IMR-90 (cell line): Measurements from ENCODE around the gene RGS3. TPM values are rescaled to one million over a fixed set of nuclear protein-coding genes. Genes with fewer than 3 reads are reported as not detected.
A peak's percentile ranks its signal among the peaks of the same experiment; 100 is the strongest.

Experiments
- ATAC-seq: fragments of 200-7000 bp; cut with Tn5 transposase; 2 replicates; pipeline ENCODE4 v1.9.1; 2020; ENCODE audit warnings: low read depth, mild to moderate bottlenecking, moderate library complexity
- BruUV-seq: library from RNA; stranded (reverse); fragments of 400-500 nt; replicated peaks from 2 replicates; lab custom pipeline; 2021; lab: Mats Ljungman, UMichigan
- CTCF ChIA-PET: fragments of 300-600 bp; formaldehyde crosslinking; extraction: SDS; loops from one replicate; lab custom pipeline; 2021; ENCODE audit warnings: antibody characterized with exemption; lab: Yijun Ruan, JAX
- POLR2A ChIA-PET: fragments of 300-600 bp; sonication (Branson Sonifier 250); formaldehyde crosslinking; loops from one replicate; lab custom pipeline; 2022; ENCODE audit warnings: antibody characterized with exemption; ENCODE audit not compliant: unreplicated experiment; lab: Charles Lee
- DNase-seq: peaks from one replicate; pipeline ENCODE4 v3.0.0; 2013
- H2AFZ ChIP-seq: replicated peaks from 2 replicates; pipeline ENCODE3; 2013; ENCODE audit warnings: low read length, mild to moderate bottlenecking; ENCODE audit not compliant: poor library complexity
- H2AK5ac ChIP-seq: 2 replicates; pipeline ENCODE4 v1.6.1; 2013; ENCODE audit warnings: low read depth, low read length, inconsistent platforms
- H2AK9ac ChIP-seq: replicated peaks from 2 replicates; pipeline ENCODE3; 2013; ENCODE audit warnings: mild to moderate bottlenecking, low read depth, low read length, moderate library complexity; ENCODE audit not compliant: poor library complexity
- H2BK120ac ChIP-seq: 2 replicates; pipeline ENCODE4 v1.6.1; 2013; ENCODE audit warnings: low read depth, low read length, inconsistent platforms
- H2BK15ac ChIP-seq: 3 replicates; pipeline ENCODE4 v1.6.1; 2013; ENCODE audit warnings: low read depth, low read length, inconsistent platforms
- H2BK20ac ChIP-seq: 2 replicates; pipeline ENCODE4 v1.6.1; 2013; ENCODE audit warnings: low read depth, mild to moderate bottlenecking, inconsistent platforms, low read length, moderate library complexity
- H2BK5ac ChIP-seq: 2 replicates; pipeline ENCODE4 v1.6.1; 2013; ENCODE audit warnings: mild to moderate bottlenecking, low read depth, low read length, inconsistent platforms; ENCODE audit not compliant: poor library complexity, severe bottlenecking
- H3K14ac ChIP-seq: replicated peaks from 2 replicates; pipeline ENCODE4 v1.6.1; 2013; ENCODE audit warnings: low read depth, low read length, inconsistent platforms
- H3K18ac ChIP-seq: 2 replicates; pipeline ENCODE4 v1.6.1; 2013; ENCODE audit warnings: low read depth, low read length, control low read depth
- H3K23ac ChIP-seq: 2 replicates; pipeline ENCODE4 v1.6.1; 2013; ENCODE audit warnings: low read depth, low read length, inconsistent platforms
- H3K27ac ChIP-seq: 2 replicates; pipeline ENCODE4 v1.5.1; 2013; ENCODE audit warnings: mild to moderate bottlenecking, control low read depth, low read length; ENCODE audit not compliant: insufficient read depth
- H3K27me3 ChIP-seq: 2 replicates; pipeline ENCODE4 v1.6.1; 2013; ENCODE audit warnings: low read length; ENCODE audit not compliant: control insufficient read depth, insufficient read depth
- H3K36me3 ChIP-seq: 2 replicates; pipeline ENCODE4 v1.6.1; 2013; ENCODE audit warnings: low read length, mixed read lengths; ENCODE audit not compliant: control insufficient read depth, insufficient read depth
- H3K4ac ChIP-seq: 2 replicates; pipeline ENCODE4 v1.6.1; 2013; ENCODE audit warnings: low read depth, low read length, inconsistent platforms
- H3K4me1 ChIP-seq: 2 replicates; pipeline ENCODE4 v1.6.1; 2013; ENCODE audit warnings: low read length, mixed read lengths; ENCODE audit not compliant: control insufficient read depth, insufficient read depth
- H3K4me2 ChIP-seq: 2 replicates; pipeline ENCODE4 v1.6.1; 2013; ENCODE audit warnings: low read depth, mild to moderate bottlenecking, control low read depth, low read length, moderate library complexity
- H3K4me3 ChIP-seq: 2 replicates; pipeline ENCODE4 v1.5.1; 2013; ENCODE audit warnings: low read depth, mild to moderate bottlenecking, control low read depth, low read length, moderate library complexity; ENCODE audit not compliant: insufficient read depth
- H3K56ac ChIP-seq: 2 replicates; pipeline ENCODE4 v1.6.1; 2013; ENCODE audit warnings: low read length, inconsistent platforms; ENCODE audit not compliant: insufficient read depth; ENCODE audit errors: extremely low read depth
- H3K79me1 ChIP-seq, 2 experiments: 2 replicates each; pipeline ENCODE4 v1.6.1; 2013; ENCODE audit warnings: low read length in 2 of 2, inconsistent platforms in 1 of 2, low read depth in 1 of 2
- H3K9ac ChIP-seq: 2 replicates; pipeline ENCODE4 v1.6.1; 2013; ENCODE audit warnings: low read depth, low read length, control low read depth
- H3K9me1 ChIP-seq: 2 replicates; pipeline ENCODE4 v1.6.1; 2013; ENCODE audit warnings: low read length, inconsistent platforms; ENCODE audit not compliant: insufficient read depth
- H3K9me3 ChIP-seq: 2 replicates; pipeline ENCODE4 v1.6.1; 2013; ENCODE audit warnings: low read length; ENCODE audit not compliant: control insufficient read depth, insufficient read depth
- H4K20me1 ChIP-seq: 2 replicates; pipeline ENCODE4 v1.6.1; 2013; ENCODE audit warnings: low read length, inconsistent platforms; ENCODE audit not compliant: insufficient read depth
- H4K5ac ChIP-seq: 2 replicates; pipeline ENCODE4 v1.6.1; 2013; ENCODE audit warnings: mild to moderate bottlenecking, low read depth, low read length, control low read depth
- H4K8ac ChIP-seq, 2 experiments: 2 replicates each; pipeline ENCODE4 v1.6.1; 2013; ENCODE audit warnings: low read depth in 2 of 2, low read length in 2 of 2, control low read depth in 1 of 2, inconsistent platforms in 1 of 2
- H4K91ac ChIP-seq: 2 replicates; pipeline ENCODE4 v1.6.1; 2013; ENCODE audit warnings: low read depth, low read length, inconsistent platforms; ENCODE audit not compliant: insufficient read depth
- CEBPB ChIP-seq: IDR thresholded peaks from 2 replicates; pipeline ENCODE4 v1.6.1; 2012; ENCODE audit warnings: low read depth, low read length, improper control_type of control experiment
- CHD1 ChIP-seq: IDR thresholded peaks from 2 replicates; pipeline ENCODE4 v1.6.1; 2012; ENCODE audit warnings: low read depth, low read length, improper control_type of control experiment
- FOS ChIP-seq: fragments of 150-350 bp; IDR thresholded peaks from 2 replicates; pipeline ENCODE4 v1.6.1; 2016; ENCODE audit warnings: low read depth, low read length
- MAZ ChIP-seq: IDR thresholded peaks from 2 replicates; pipeline ENCODE4 v1.6.1; 2012; ENCODE audit warnings: low read depth, mild to moderate bottlenecking, low read length, improper control_type of control experiment, moderate library complexity, borderline replicate concordance
- NFE2L2 ChIP-seq: fragments of 150-350 bp; IDR thresholded peaks from 2 replicates; pipeline ENCODE4 v1.6.1; 2016; ENCODE audit warnings: low read depth, mild to moderate bottlenecking, low read length
- POLR2A ChIP-seq: IDR thresholded peaks from 2 replicates; pipeline ENCODE4 v1.6.1; 2012; ENCODE audit warnings: mild to moderate bottlenecking, low read depth, low read length
- RAD21 ChIP-seq: IDR thresholded peaks from 2 replicates; pipeline ENCODE4 v1.6.1; 2012; ENCODE audit warnings: low read length, improper control_type of control experiment
- RFX5 ChIP-seq: IDR thresholded peaks from 2 replicates; pipeline ENCODE4 v1.8.0; 2012; ENCODE audit warnings: low read depth, mild to moderate bottlenecking, low read length, moderate library complexity
- SMC3 ChIP-seq: fragments of 150-350 bp; IDR thresholded peaks from 2 replicates; pipeline ENCODE4 v1.6.1; 2016; ENCODE audit warnings: low read depth, mild to moderate bottlenecking, antibody characterized with exemption, low read length, moderate library complexity
- WGBS, 2 experiments: methylation state at CpG; one replicate each; pipeline versions ENCODE4 v1.1.5 to v1.1.7; 2013; ENCODE audit warnings: missing lambda C conversion rate in 2 of 2; ENCODE audit not compliant: insufficient read length in 1 of 2; ENCODE audit errors: extremely low coverage in 2 of 2; 5-methylcytosine and 5-hydroxymethylcytosine counted together
- dilution Hi-C: fragments of 300-500 bp; cut with HindIII; formaldehyde crosslinking; loops from one replicate; pipeline ENCODE4 v1.14.3; 2018; ENCODE audit warnings: low sequenced_read_pairs; ENCODE audit not compliant: unreplicated experiment
- in situ Hi-C: fragments of 300-500 bp; cut with MboI; formaldehyde crosslinking; loops from 3 replicates; pipeline ENCODE4 v1.14.3; 2019; ENCODE audit warnings: low sequenced_read_pairs, inconsistent platforms, mixed read lengths
- intact Hi-C: fragments of 100-400 bp; cut with micrococcal nuclease; formaldehyde crosslinking; loops from 2 replicates; pipeline ENCODE4 v1.10.0; 2022
- polyA plus RNA-seq, 3 experiments: library from polyadenylated mRNA; depleted of rRNA; stranded (reverse); fragments of >200 nt; gene quantifications; 2 replicates each; pipeline ENCODE4 v1.2.3, GENCODE V29; 2012; ENCODE audit warnings: low replicate concordance in 1 of 3
- total RNA-seq: library from RNA; depleted of rRNA; stranded (reverse); fragments of >200 nt; gene quantifications from 2 replicates; pipeline ENCODE4 v1.2.3, GENCODE V29; 2012
- TF ChIP-seq, protein P1 (sequence below): fragments of 150-350 bp; IDR thresholded peaks from 2 replicates; pipeline ENCODE4 v1.6.1; 2017; ENCODE audit warnings: mild to moderate bottlenecking, antibody characterized with exemption, low read length, low read depth
- TF ChIP-seq, protein P2 (sequence below): fragments of 150-350 bp; IDR thresholded peaks from 2 replicates; pipeline ENCODE4 v1.6.1; 2016; ENCODE audit warnings: low read depth, mild to moderate bottlenecking, low read length, moderate library complexity, borderline replicate concordance

Gene RGS3
- total and polyA plus RNA-seq, 2 of the 4 experiments (the other 2 are of a cell fraction): 51.8 to 65.6 TPM

- Histone ChIP-seq H2BK120ac (peak overlapping the region; percentile 92), H2BK20ac (peak overlapping the region; percentile 39; the same call in 1 of the 2 replicates), H3K4me3 (no peak overlapping the region), H2BK5ac (no peak overlapping the region), H3K27ac (no peak overlapping the region), H3K27me3 (no peaks in the 10 kb centered on the region), H3K14ac (peak overlapping the region; percentile 44; the same call in 1 of the 2 replicates), H3K56ac (no peak overlapping the region; the same call in 1 of the 2 replicates), H2AK5ac (peak overlapping the region; percentile 87), H3K4ac (peak overlapping the region; percentile 85), H3K79me1 (peaks cover 5 to 13% of the 10 kb centered on the region in 2 experiments; a peak in 3 of 4 replicates), H3K9me1 (peaks cover 37% of the 10 kb centered on the region), H4K91ac (peak overlapping the region; percentile 58; the same call in 1 of the 2 replicates), H2AK9ac (no peak overlapping the region), H3K18ac (no peak overlapping the region), H3K9me3 (no peaks in the 10 kb centered on the region), H2BK15ac (peak overlapping the region; percentile 98; the same call in 1 of the 3 replicates), H3K36me3 (no peaks in the 10 kb centered on the region), H3K4me2 (no peak overlapping the region), H4K5ac (peak overlapping the region; percentile 27), H3K4me1 (peaks cover 30% of the 10 kb centered on the region), H4K20me1 (no peaks in the 10 kb centered on the region), H3K23ac (no peak overlapping the region), H3K9ac (0 out of 2 replicates have a peak overlapping the region, but pooled peaks have one; percentile 9), H4K8ac (peak overlapping the region; percentile 54 to 95; a peak in 3 of 4 replicates), H2AFZ (peak overlapping the region; percentile 69)
- dilution Hi-C loops (no loop called here), in situ Hi-C loops (no loop called here), intact Hi-C loops (no loop called here)
- CTCF ChIA-PET: interaction anchor here (1.2 kb wide), 1 partner anchor 42 kb away, joined by 3 read pairs; no protein-coding TSS in a partner anchor
- ATAC-seq (no peak), DNase-seq (no peak)
- no TSS peak for BruUV-seq
- TF ChIP-seq POLR2A (no peak), CEBPB (no peak), RAD21 (no peak), RFX5 (no peak), CHD1 (no peak), MAZ (no peak), FOS (no peak), NFE2L2 (no peak), SMC3 (no peak)
- TF ChIP-seq, protein P1, sequence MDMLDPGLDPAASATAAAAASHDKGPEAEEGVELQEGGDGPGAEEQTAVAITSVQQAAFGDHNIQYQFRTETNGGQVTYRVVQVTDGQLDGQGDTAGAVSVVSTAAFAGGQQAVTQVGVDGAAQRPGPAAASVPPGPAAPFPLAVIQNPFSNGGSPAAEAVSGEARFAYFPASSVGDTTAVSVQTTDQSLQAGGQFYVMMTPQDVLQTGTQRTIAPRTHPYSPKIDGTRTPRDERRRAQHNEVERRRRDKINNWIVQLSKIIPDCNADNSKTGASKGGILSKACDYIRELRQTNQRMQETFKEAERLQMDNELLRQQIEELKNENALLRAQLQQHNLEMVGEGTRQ: no peak
- TF ChIP-seq, protein P2, sequence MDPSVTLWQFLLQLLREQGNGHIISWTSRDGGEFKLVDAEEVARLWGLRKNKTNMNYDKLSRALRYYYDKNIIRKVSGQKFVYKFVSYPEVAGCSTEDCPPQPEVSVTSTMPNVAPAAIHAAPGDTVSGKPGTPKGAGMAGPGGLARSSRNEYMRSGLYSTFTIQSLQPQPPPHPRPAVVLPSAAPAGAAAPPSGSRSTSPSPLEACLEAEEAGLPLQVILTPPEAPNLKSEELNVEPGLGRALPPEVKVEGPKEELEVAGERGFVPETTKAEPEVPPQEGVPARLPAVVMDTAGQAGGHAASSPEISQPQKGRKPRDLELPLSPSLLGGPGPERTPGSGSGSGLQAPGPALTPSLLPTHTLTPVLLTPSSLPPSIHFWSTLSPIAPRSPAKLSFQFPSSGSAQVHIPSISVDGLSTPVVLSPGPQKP: no peak
- POLR2A ChIA-PET: no interaction called here
- 41% methylated on average over 6 of the region's 14 CpGs; no CpG with 5 or more reads in 1 of the 2 experiments for WGBS, 2 experiments
Observed at GRCh38 chr9:113616116-113616515, 152.6 kb downstream of the RGS3 start.
